Ishikawa (cell line): ENCODE results near the gene YARS1.

Experiments used
- RAD21 ChIP-seq: IDR thresholded peaks from 2 replicates; pipeline ENCODE4 v1.6.1; 2012; ENCODE audit warnings: low read depth
- TEAD4 ChIP-seq: IDR thresholded peaks from 2 replicates; pipeline ENCODE4 v1.6.1; 2012
- TF ChIP-seq, protein P1 (sequence below): IDR thresholded peaks from 2 replicates; pipeline ENCODE4 v1.6.1; 2012

DNA sequence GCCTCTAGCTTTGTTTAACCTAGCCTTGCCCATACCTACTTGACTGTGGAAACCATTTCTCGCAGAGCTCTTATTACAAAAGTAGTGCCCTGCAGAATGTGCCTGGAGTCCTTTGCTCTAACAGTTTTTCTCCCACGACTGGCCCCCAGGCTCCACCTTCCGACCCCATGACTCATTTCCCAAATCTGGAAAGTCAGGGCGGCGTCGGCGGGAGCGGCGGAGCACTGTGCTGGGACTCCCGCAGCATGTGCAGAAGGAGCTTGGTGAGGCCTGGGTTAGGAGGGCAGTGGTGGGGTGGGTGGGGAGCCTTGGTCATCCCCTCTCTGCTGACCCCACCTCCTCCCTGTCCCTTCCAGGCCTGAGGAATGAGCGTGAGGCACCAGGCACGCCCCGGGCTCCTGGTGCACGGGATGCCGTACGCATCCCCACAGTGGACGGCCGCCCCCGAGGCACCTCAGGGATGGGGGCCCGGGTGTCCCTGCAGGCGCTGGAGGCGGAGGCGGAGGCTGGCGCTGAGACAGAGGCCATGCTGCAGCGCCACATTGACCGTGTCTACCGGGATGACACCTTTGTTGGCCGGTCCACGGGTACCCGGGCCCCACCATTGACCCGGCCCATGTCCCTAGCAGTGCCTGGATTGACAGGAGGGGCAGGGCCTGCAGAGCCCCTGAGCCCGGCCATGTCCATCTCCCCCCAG lies 47.5 kb downstream of the YARS1 start:
- TF ChIP-seq TEAD4 = no peak
- TF ChIP-seq, protein P1, sequence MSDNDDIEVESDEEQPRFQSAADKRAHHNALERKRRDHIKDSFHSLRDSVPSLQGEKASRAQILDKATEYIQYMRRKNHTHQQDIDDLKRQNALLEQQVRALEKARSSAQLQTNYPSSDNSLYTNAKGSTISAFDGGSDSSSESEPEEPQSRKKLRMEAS = peak; percentile 72
- 0 out of 2 replicates have a peak, but pooled peaks have one; percentile 1 for TF ChIP-seq RAD21
